HCT116 (cell line): ENCODE results near the gene OGN. TPM values are rescaled to one million over a fixed set of nuclear protein-coding genes. Genes with fewer than 3 reads are reported as not detected.

Source experiments
- ATAC-seq: fragments of 200-7000 bp; cut with Tn5 transposase; 2 replicates; pipeline ENCODE4 v1.9.1; 2020; ENCODE audit warnings: mild to moderate bottlenecking, moderate library complexity
- BruUV-seq: library from RNA; stranded (reverse); fragments of 400-500 nt; replicated peaks from 2 replicates; lab custom pipeline; 2021; lab: Mats Ljungman, UMichigan
- CTCF ChIA-PET: fragments of 300-600 bp; sonication (Branson Sonifier 250); formaldehyde crosslinking; loops from one replicate; lab custom pipeline; 2021; ENCODE audit warnings: antibody characterized with exemption; lab: Charles Lee
- POLR2A ChIA-PET: fragments of 300-600, 350-600 bp; sonication (Branson Sonifier 250); formaldehyde crosslinking; loops from one replicate; lab custom pipeline; 2021; ENCODE audit warnings: antibody characterized with exemption; lab: Charles Lee
- RAD21 ChIA-PET, 2 experiments: fragments of 300-600 bp; sonication (Branson Sonifier 250); formaldehyde crosslinking; loops; one replicate each; lab custom pipeline; 2023; ENCODE audit warnings: low total read pairs in 2 of 2; ENCODE audit not compliant: uncharacterized antibody in 2 of 2, unreplicated experiment in 2 of 2, low non-redundant PET in 1 of 2; lab: Charles Lee
- DNase-seq: peaks from one replicate; pipeline ENCODE4 v3.0.0-alpha.2; 2010; ENCODE audit warnings: low read depth, low spot score
- H2AFZ ChIP-seq: fragments of 200-600 bp; shearing (Covaris generic), sonication (generic); 2 replicates; pipeline ENCODE4 v1.6.1; 2017; ENCODE audit warnings: low read depth, mixed run types, mixed read lengths, antibody characterized with exemption, low read length; ENCODE audit not compliant: poor library complexity, severe bottlenecking
- H3K27ac ChIP-seq: 2 replicates; pipeline ENCODE4 v1.5.1; 2012; ENCODE audit warnings: low read depth, low read length
- H3K27me3 ChIP-seq: fragments of 200-600 bp; sonication (generic); 2 replicates; pipeline ENCODE4 v1.6.1; 2016; ENCODE audit warnings: mixed run types, low read length, mixed read lengths; ENCODE audit not compliant: insufficient read depth
- H3K36me3 ChIP-seq, 2 experiments: fragments of 200-500 bp in 1 of 2; fragments of 200-600 bp in 1 of 2; sonication (Bioruptor generic) in 1 of 2; sonication (generic) in 1 of 2; 2 replicates each; pipeline versions ENCODE4 v1.5.1 to v1.6.1; 2014 to 2016; ENCODE audit warnings: low read length in 2 of 2, inconsistent platforms in 1 of 2, mixed read lengths in 1 of 2, mixed run types in 1 of 2; ENCODE audit not compliant: insufficient read depth in 2 of 2, control insufficient read depth in 1 of 2
- H3K4me1 ChIP-seq, 2 experiments: fragments of 200-600 bp in 1 of 2; sonication (generic) in 1 of 2; 2 replicates each; pipeline versions ENCODE4 v1.5.1 to v1.6.1; 2012 to 2017; ENCODE audit warnings: low read length in 2 of 2, inconsistent platforms in 1 of 2, mild to moderate bottlenecking in 1 of 2, mixed read lengths in 1 of 2, mixed run types in 1 of 2, moderate library complexity in 1 of 2; ENCODE audit not compliant: insufficient read depth in 2 of 2, control insufficient read depth in 1 of 2
- H3K4me2 ChIP-seq: fragments of 200-600 bp; sonication (generic); 2 replicates; pipeline ENCODE4 v1.6.1; 2017; ENCODE audit warnings: mixed run types, low read length, mixed read lengths
- H3K4me3 ChIP-seq, 2 experiments: fragments of 200-600 bp in 1 of 2; sonication (generic) in 1 of 2; replicated peaks in 1 of 2; 2 replicates each; pipeline ENCODE4 v1.5.1; 2011 to 2016; ENCODE audit warnings: low read length in 2 of 2, control low read depth in 1 of 2, low read depth in 1 of 2, mild to moderate bottlenecking in 1 of 2, mixed read lengths in 1 of 2, mixed run types in 1 of 2
- H3K79me2 ChIP-seq: fragments of 200-600 bp; sonication (generic); 2 replicates; pipeline ENCODE4 v1.6.1; 2017; ENCODE audit warnings: mild to moderate bottlenecking, mixed run types, low read length, moderate library complexity, mixed read lengths; ENCODE audit not compliant: insufficient read depth
- H3K9ac ChIP-seq: fragments of 200-600 bp; sonication (generic); 2 replicates; pipeline ENCODE4 v1.6.1; 2016; ENCODE audit warnings: low read length, mixed read lengths
- H3K9me2 ChIP-seq: fragments of 200-600 bp; sonication (generic), shearing (Covaris generic); 2 replicates; pipeline ENCODE4 v1.6.1; 2017; ENCODE audit warnings: mixed run types, mild to moderate bottlenecking, moderate library complexity; ENCODE audit not compliant: insufficient read depth
- H3K9me3 ChIP-seq, 2 experiments: fragments of 200-500 bp in 1 of 2; fragments of 200-600 bp in 1 of 2; sonication (Bioruptor generic) in 1 of 2; sonication (generic) in 1 of 2; 2 replicates each; pipeline ENCODE4 v1.6.1; 2014 to 2017; ENCODE audit warnings: low read length in 2 of 2, mixed read lengths in 2 of 2, inconsistent platforms in 1 of 2, low read depth in 1 of 2, mild to moderate bottlenecking in 1 of 2, mixed run types in 1 of 2, moderate library complexity in 1 of 2; ENCODE audit not compliant: control insufficient read depth in 1 of 2, insufficient read depth in 1 of 2
- H4K20me1 ChIP-seq: fragments of 200-600 bp; sonication (generic), shearing (Covaris generic); 2 replicates; pipeline ENCODE4 v1.6.1; 2017; ENCODE audit warnings: mixed run types, mild to moderate bottlenecking, moderate library complexity; ENCODE audit not compliant: insufficient read depth
- CTCF ChIP-seq, 3 experiments: fragments of 200-600 bp in 1 of 3; sonication (generic) in 1 of 3; IDR thresholded peaks in 2 of 3; conservative IDR thresholded peaks in 1 of 3; 2 replicates each; pipeline ENCODE4 v1.5.1; 2012 to 2017; ENCODE audit warnings: low read depth in 2 of 3, low read length in 2 of 3, antibody characterized with exemption in 1 of 3, borderline replicate concordance in 1 of 3, control low read depth in 1 of 3, mild to moderate bottlenecking in 1 of 3, mixed read lengths in 1 of 3, mixed run types in 1 of 3, moderate library complexity in 1 of 3; ENCODE audit not compliant: insufficient read depth in 1 of 3
- ELF1 ChIP-seq: IDR thresholded peaks from 2 replicates; pipeline ENCODE4 v1.6.1; 2012; ENCODE audit warnings: low read depth, borderline replicate concordance
- EZH2 ChIP-seq: fragments of 200-600 bp; sonication (generic); IDR thresholded peaks from 2 replicates; pipeline ENCODE4 v1.6.1; 2017; ENCODE audit warnings: antibody characterized with exemption, mixed run types
- FOSL1 ChIP-seq: IDR thresholded peaks from 2 replicates; pipeline ENCODE4 v1.6.1; 2012; ENCODE audit warnings: low read depth
- MAX ChIP-seq: IDR thresholded peaks from 2 replicates; pipeline ENCODE4 v1.6.1; 2012
- POLR2A ChIP-seq: IDR thresholded peaks from 2 replicates; pipeline ENCODE4 v1.7.0; 2011; ENCODE audit warnings: borderline replicate concordance; ENCODE audit not compliant: insufficient read depth, insufficient read length; ENCODE audit errors: extremely low read depth
- POLR2AphosphoS5 ChIP-seq: IDR thresholded peaks from 2 replicates; pipeline ENCODE4 v1.6.1; 2011; ENCODE audit warnings: mild to moderate bottlenecking, low read depth, low read length, moderate library complexity
- REST ChIP-seq: IDR thresholded peaks from 2 replicates; pipeline ENCODE4 v1.6.1; 2012; ENCODE audit warnings: low read depth
- SP1 ChIP-seq: IDR thresholded peaks from 2 replicates; pipeline ENCODE4 v1.6.1; 2012; ENCODE audit warnings: low read depth
- SRF ChIP-seq: IDR thresholded peaks from 2 replicates; pipeline ENCODE4 v1.6.1; 2012; ENCODE audit warnings: low read depth
- TCF7L2 ChIP-seq: IDR thresholded peaks from 2 replicates; pipeline ENCODE4 v1.7.0; 2011; ENCODE audit warnings: borderline replicate concordance, inconsistent platforms; ENCODE audit not compliant: insufficient read depth, insufficient read length; ENCODE audit errors: extremely low read depth
- YY1 ChIP-seq: IDR thresholded peaks from 2 replicates; pipeline ENCODE4 v1.6.1; 2011; ENCODE audit warnings: low read length, low read depth, moderate library complexity, mild to moderate bottlenecking; ENCODE audit not compliant: insufficient replicate concordance; ENCODE audit errors: extremely low read depth
- ZFX ChIP-seq: fragments of 450-650 bp; IDR thresholded peaks from 2 replicates; pipeline ENCODE4 v1.6.1; 2017
- intact Hi-C: fragments of 100-400 bp; cut with micrococcal nuclease; formaldehyde crosslinking; loops from 2 replicates; pipeline ENCODE4 v1.10.0; 2022
- total RNA-seq: library from RNA; stranded (reverse); gene quantifications from one replicate; pipeline ENCODE4 v1.2.1, GENCODE V29; 2021; ENCODE audit not compliant: unreplicated experiment
- TF ChIP-seq, protein P1 (sequence below): IDR thresholded peaks from 2 replicates; pipeline ENCODE4 v1.6.1; 2012
- TF ChIP-seq, protein P2 (sequence below): IDR thresholded peaks from 2 replicates; pipeline ENCODE4 v1.6.1; 2011; ENCODE audit warnings: mild to moderate bottlenecking, low read length, moderate library complexity; ENCODE audit not compliant: insufficient replicate concordance; ENCODE audit errors: extremely low read depth

OGN gene
- total RNA-seq, 1 experiment from 2014 or later = 0.15 TPM

DNA sequence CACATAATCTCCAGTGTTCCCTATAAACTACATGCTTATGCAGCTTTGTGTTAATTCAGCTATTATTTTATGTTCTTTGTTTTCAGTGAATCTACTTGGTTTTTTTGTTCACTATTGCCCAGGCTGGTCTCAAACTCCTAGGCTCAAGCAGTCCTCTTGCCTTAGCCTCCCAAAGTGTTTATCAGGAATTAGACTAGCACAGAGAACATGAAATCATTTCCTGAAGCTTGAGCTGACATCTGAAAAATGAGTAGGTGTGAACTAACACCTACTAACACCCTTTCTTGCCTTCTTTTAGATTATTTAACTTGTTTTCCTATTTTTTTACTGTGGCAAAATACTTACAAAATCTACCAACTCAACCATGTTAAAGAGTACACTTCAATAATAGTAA is 53.6 kb downstream of the OGN start (continued):
- TF ChIP-seq REST (no peak), MAX (no peak), SP1 (no peak)
- TF ChIP-seq, protein P1, sequence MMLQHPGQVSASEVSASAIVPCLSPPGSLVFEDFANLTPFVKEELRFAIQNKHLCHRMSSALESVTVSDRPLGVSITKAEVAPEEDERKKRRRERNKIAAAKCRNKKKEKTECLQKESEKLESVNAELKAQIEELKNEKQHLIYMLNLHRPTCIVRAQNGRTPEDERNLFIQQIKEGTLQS = no peak

DNA sequence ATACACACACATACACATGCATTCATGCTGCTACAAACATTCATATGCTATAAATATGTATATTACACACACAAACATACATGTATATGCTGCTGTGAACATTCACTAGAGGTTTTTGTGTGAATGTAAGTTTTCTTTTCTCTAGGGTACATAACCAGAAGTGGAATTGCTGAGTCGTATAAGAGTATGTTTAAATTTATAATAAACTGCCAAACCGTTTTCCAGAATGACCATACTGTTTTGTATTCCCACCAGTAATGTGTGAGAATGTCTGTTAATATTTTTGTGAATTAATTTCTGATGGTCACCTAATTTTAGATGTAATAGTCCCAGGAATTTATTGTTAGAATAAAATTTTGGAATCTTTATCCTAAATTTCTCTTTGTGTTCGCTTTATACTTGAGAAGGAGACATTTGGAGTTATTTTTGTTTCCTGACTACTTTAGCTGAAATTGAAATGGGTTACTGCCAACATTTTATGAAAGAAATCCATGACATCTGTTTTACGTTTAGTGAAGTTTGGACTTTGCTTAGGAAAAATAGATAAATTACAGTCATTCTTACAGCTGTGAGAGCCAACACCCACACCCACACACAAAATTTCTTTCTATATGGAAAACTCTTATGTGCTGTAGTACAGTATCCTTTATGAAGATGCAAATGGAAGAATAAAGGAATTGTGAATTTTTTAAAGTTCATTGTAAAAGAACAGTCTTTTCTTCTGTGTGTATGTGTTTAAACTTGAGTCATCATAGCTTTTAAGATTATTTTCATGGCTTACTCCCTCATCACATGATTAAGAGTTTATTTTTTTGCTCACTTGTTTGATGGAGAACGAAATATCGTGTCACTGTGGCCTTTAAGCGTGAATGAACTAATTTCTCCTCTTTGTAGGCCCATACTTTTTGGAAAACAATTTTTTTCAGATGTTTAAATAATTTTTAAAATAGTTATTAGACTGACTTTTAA is 54.3 kb downstream of the OGN start:
- BruUV-seq = no TSS peak
- Histone ChIP-seq H3K4me2 (no peak overlapping the region), H3K9me2 (no peaks in the 10 kb centered on the region), H3K79me2 (no peaks in the 10 kb centered on the region), H3K9me3 (no peaks in the 10 kb centered on the region), H3K4me1 (no peaks in the 10 kb centered on the region), H2AFZ (no peak overlapping the region), H3K9ac (no peak overlapping the region), H4K20me1 (no peaks in the 10 kb centered on the region), H3K27me3 (no peaks in the 10 kb centered on the region), H3K4me3 (no peak overlapping the region), H3K27ac (no peak overlapping the region), H3K36me3 (no peaks in the 10 kb centered on the region)
- DNase-seq (no peak), ATAC-seq (no peak)
- POLR2A ChIA-PET = interaction anchor here (0.7 kb wide), 1 partner anchor 16 kb away, joined by 3 read pairs; no protein-coding TSS in a partner anchor
- CTCF ChIA-PET = no interaction called here
- RAD21 ChIA-PET = no interaction called here
- intact Hi-C loops = no loop called here
- TF ChIP-seq SRF (no peak), POLR2A (no peak), TCF7L2 (no peak), CTCF (IDR thresholded peaks at IDR 0.05 in 2 of 3, conservative IDR thresholded peaks at IDR 0.05 in 1 of 3; ENCODE audit: borderline replicate concordance in 1 of 3, insufficient read depth in 1 of 3, low read depth in 2 of 3, low read length in 2 of 3) (no peak), ELF1 (no peak), MAX (no peak), POLR2AphosphoS5 (no peak), ZFX (no peak), YY1 (no peak), EZH2 (no peak), FOSL1 (no peak)
- TF ChIP-seq, protein P2, sequence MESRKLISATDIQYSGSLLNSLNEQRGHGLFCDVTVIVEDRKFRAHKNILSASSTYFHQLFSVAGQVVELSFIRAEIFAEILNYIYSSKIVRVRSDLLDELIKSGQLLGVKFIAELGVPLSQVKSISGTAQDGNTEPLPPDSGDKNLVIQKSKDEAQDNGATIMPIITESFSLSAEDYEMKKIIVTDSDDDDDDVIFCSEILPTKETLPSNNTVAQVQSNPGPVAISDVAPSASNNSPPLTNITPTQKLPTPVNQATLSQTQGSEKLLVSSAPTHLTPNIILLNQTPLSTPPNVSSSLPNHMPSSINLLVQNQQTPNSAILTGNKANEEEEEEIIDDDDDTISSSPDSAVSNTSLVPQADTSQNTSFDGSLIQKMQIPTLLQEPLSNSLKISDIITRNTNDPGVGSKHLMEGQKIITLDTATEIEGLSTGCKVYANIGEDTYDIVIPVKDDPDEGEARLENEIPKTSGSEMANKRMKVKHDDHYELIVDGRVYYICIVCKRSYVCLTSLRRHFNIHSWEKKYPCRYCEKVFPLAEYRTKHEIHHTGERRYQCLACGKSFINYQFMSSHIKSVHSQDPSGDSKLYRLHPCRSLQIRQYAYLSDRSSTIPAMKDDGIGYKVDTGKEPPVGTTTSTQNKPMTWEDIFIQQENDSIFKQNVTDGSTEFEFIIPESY = no peak
